AG10803 (cell line): ENCODE data around the gene SLITRK3.
"Not testable (repeated sequence)": the region's sequence is repeated elsewhere in the genome, so short reads cannot be mapped to it uniquely, and the experiment has no call there.

Experiments used
- DNase-seq: peaks from one replicate; pipeline ENCODE4 v3.0.0; 2010; ENCODE audit warnings: low read depth
- H3K4me3 ChIP-seq: 2 replicates; pipeline ENCODE4 v1.5.1; 2011; ENCODE audit warnings: mild to moderate bottlenecking, low read length, control low read depth
- CTCF ChIP-seq: conservative IDR thresholded peaks from 2 replicates; pipeline ENCODE4 v1.5.1; 2011; ENCODE audit warnings: mild to moderate bottlenecking, low read length, control low read depth, inconsistent platforms

Gene SLITRK3

GRCh38 chr3:165159760-165160421 is 36.3 kb downstream of the SLITRK3 start:
- DNase-seq, result no peak

GRCh38 chr3:165158011-165158410 is 38.2 kb downstream of the SLITRK3 start:
- no peak overlapping the region for H3K4me3 ChIP-seq
- no peak for DNase-seq
- no peak for TF ChIP-seq CTCF

More at GRCh38 chr3:165159760-165160421, 36.3 kb downstream of the SLITRK3 start:
- TF ChIP-seq CTCF, result no peak
- H3K4me3 ChIP-seq, result no peak overlapping the region

GRCh38 chr3:165156757-165157420 is 39.3 kb downstream of the SLITRK3 start:
- no peak overlapping the region for H3K4me3 ChIP-seq
- TF ChIP-seq CTCF, result no peak
- no peak for DNase-seq

GRCh38 chr3:165148876-165149441 is 47.2 kb downstream of the SLITRK3 start:
- TF ChIP-seq CTCF, result no peak
- DNase-seq, result no peak
- no peak overlapping the region for H3K4me3 ChIP-seq

GRCh38 chr3:165144271-165144670 is 51.9 kb downstream of the SLITRK3 start:
- no peak for TF ChIP-seq CTCF
- H3K4me3 ChIP-seq, result no peak overlapping the region
- no peak for DNase-seq

- not testable (repeated sequence) for DNase-seq, H3K4me3 ChIP-seq
Observed at GRCh38 chr3:165139918-165140317, 56.3 kb downstream of the SLITRK3 start.
